Vagina (tissue), 2 donors: ENCODE measurements around the gene MFAP3.

Experiments used
- POLR2A ChIP-seq, 2 donors: fragments of 450-650 bp; IDR thresholded peaks; one replicate each; pipeline ENCODE4 v1.6.1; 2017; ENCODE audit warnings: antibody characterized with exemption in 2 of 2, mild to moderate bottlenecking in 2 of 2, moderate library complexity in 2 of 2
- POLR2AphosphoS5 ChIP-seq, 2 donors: sonication (generic); formaldehyde crosslinking; IDR thresholded peaks; one replicate each; pipeline ENCODE4 v1.9.0; 2017; ENCODE audit warnings: antibody characterized with exemption in 2 of 2, mild to moderate bottlenecking in 2 of 2, low read depth in 1 of 2; ENCODE audit not compliant: insufficient read depth in 1 of 2

DNA sequence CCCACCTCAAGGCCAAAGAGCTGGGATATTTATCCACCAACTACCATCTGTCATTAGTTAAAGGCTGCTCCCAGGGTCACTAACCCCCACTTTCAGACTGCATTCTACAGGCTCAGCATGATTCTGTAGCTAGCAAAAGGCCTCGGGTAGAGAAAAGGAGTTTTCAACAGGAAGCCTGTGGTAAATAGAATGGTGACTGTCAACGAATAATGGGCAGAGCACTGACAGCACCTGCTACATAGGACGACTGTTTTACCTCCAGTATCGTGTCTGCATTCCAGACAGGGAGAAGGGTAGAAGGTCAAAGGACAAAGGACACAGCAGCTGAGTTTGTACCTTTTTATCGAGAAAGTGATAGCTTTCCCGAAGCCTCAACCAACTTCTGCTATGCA is 20.3 kb downstream of the MFAP3 start:
- TF ChIP-seq POLR2AphosphoS5 (IDR thresholded peaks at IDR 0.05; ENCODE audit: insufficient read depth in 1 of 2, low read depth in 1 of 2) = no peak
- no peak for TF ChIP-seq POLR2A (IDR thresholded peaks at IDR 0.05)
